Measurements from ENCODE around the gene SPPL3.

DNA sequence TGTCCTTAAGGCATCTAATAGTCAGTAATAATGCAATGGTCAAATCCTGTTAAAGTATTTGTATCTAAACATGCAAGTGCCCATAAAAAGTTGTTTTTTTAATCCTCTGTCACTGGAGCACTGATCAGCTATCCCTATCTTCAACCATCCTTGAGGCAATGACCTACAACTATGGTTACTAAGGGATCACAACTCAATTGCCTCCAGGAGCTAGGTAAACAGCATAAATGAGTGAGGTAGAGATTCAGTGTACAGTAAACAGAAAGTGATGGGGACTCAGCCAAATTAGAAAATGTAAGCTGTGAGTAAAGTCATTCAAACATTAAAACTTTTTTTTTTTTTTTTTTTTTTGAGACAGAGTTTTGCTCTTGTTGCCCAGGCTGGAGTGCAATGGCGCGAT is 18.6 kb downstream of the SPPL3 start:
- TF ChIP-seq POLR2A (IDR thresholded peaks at IDR 0.05) (no peak), CTCF (IDR thresholded peaks at IDR 0.05) (no peak)
